GM19239 (cell line): Measurements from ENCODE around the gene PPIAL4G.
"Not testable (repeated sequence)": the region's sequence is repeated elsewhere in the genome, so short reads cannot be mapped to it uniquely, and the experiment has no call there.

Source experiments
- DNase-seq: peaks from one replicate; pipeline ENCODE4 v3.0.0; 2011; ENCODE audit warnings: low spot score; ENCODE audit not compliant: insufficient read length
- FAIRE-seq: peaks from 2 replicates; lab custom pipeline; 2011; peaks lifted over from hg19 to GRCh38; lab: Jason Lieb, UNC

The PPIAL4G gene

DNA sequence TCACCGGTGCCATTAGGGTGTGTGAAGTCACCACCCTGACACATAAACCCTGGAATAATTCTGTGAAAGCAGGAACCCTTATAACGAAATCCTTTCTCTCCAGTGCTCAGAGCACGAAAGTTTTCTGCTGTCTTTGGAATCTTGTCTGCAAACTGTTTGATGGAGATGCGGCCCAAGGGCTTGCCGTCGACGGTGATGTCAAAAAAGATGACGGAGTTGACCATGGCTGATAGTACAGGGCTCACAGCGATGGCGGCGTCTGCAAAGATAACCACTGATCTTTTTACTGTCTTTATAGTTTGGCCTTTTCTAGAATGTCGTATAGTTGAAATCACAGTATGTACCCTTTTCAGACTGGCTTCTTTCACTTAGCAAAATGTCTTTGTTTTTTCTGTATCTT is at the start of gene PPIAL4G:
TSS of gene PPIAL4G (minus strand) at position 274 of the 400 bp plus-strand sequence. CDS start at position 224, 50 bp downstream.
- FAIRE-seq, DNase-seq: not testable (repeated sequence)

- not testable (repeated sequence) for FAIRE-seq, DNase-seq
These were observed 49.1 kb upstream of the PPIAL4G start for GRCh38 chr1:148532158-148532557.

- not testable (repeated sequence) for FAIRE-seq, DNase-seq
These were observed 46.0 kb upstream of the PPIAL4G start for GRCh38 chr1:148529101-148529567.

GRCh38 chr1:148528591-148528990 is 45.5 kb upstream of the PPIAL4G start:
- not testable (repeated sequence) for FAIRE-seq, DNase-seq

- DNase-seq, FAIRE-seq: not testable (repeated sequence)
These were observed 43.5 kb upstream of the PPIAL4G start for GRCh38 chr1:148526587-148526986.

DNA sequence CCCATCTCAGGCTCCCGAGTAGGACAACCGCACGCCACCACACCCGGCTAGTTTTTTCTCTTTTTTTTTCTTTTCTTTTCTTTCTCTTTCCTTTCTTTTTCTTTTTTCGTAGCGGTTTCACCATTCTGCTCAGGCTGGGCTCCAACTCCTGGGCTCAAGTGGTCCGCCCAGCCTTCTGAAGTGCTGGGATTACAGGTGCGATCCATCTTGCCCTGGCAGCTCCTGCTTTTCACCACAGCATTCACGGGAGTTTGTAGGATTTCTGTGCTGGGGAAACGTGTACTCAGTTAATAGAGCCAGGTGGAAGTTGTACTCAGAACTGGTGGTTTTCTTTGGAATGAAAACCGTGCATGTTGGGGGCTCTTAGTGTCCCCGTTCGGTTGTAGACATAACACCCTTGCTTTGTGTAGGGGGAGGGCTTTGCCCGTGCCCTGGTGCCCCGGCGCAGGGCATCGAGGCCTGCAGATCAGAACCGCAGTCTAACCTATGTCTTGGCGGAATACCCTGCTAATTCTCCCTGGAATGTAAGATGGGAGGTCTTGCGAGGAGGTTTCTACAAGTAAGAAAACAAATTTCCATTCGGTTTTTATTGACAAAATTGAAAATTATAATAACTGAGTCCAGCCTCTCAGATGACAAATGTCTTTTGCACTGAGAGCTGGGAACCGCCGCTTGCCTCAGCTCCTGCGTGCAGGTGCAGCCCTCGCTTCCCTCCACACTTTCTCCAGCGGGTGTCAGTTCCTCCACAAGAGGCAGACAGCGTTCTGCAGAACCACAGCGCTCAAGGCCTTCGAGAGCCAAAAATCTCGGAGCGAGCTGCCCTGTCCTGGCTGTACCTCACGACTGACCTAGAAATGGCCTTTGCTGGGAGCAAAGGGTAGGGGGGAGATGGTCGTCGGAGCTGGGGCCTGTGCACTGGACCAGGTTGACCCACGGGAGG is 40.4 kb upstream of the PPIAL4G start:
- FAIRE-seq, DNase-seq: not testable (repeated sequence)

DNA sequence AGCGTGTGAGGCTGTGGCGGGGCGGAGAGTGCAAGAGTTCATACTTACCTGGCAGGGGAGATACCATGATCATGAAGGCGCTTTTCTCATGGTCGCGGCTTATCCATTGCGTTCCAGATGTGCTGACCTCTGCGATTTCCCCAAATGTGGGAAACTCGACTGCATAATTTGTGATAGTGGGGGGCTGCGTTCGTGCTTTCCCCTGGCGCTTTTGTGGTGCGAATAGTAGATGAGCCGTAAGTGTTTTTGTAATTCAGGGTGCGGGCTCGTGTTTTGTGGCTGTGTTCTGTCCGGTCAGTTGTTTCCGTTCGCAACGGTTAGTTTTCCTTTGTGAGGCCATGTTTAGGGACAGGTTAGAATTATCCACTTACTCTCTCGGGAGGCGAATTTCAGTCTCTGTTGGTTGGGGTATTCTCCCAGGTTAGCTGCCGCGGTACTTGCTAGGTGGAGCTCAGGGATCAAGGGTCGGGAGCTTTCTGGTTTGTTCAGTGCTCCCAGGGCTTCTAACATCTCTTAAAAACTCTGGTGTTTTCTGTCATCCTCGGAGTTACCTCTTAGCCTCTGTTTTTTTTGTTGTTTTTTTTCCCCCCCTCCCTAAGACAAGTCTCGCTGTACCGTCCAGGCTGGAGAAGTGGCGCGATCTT is 39.6 kb upstream of the PPIAL4G start:
- peak; percentile 30 for DNase-seq
- not testable (repeated sequence) for FAIRE-seq

DNA sequence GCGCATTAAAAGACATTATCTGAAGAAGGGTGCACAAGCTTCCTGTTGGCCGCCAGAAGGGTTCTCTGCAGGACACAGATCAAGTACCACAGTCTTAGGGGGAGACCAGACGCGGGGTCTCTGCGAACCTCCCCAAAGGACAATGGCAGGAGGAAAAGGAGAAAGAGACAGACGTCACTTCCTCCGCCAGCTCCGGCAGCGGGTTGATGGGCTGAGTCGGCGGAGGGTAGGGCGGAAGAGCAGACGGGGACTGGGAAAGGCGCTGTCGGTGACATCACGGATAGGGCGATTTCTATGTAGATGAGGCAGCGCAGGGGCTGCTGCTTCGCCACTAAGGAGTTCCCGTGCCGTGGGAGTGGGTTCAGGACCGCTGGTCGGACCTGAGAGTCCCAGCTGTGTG is 39.0 kb upstream of the PPIAL4G start:
- not testable (repeated sequence) for FAIRE-seq, DNase-seq

DNA sequence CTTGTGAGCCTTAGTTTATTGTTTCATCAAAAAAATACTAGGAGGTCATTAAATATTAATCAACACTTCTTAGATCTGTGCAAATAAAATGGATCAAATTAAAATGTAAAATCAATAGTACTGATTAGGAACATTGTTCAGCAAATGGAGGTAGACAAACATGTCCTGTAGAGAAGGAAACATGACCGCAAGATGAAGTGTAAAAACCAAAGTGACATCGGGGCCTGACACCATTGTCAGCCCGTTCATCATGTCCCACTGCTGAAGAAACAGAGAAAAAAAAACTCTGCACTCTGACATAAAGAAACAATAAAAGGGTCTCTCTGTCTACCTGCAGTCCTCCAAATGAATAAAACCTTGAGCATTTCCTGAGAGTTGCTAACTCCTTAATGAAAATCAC is 31.2 kb upstream of the PPIAL4G start:
- FAIRE-seq, DNase-seq: not testable (repeated sequence)

GRCh38 chr1:148512571-148513184 is 29.6 kb upstream of the PPIAL4G start:
- FAIRE-seq, DNase-seq: not testable (repeated sequence)

DNA sequence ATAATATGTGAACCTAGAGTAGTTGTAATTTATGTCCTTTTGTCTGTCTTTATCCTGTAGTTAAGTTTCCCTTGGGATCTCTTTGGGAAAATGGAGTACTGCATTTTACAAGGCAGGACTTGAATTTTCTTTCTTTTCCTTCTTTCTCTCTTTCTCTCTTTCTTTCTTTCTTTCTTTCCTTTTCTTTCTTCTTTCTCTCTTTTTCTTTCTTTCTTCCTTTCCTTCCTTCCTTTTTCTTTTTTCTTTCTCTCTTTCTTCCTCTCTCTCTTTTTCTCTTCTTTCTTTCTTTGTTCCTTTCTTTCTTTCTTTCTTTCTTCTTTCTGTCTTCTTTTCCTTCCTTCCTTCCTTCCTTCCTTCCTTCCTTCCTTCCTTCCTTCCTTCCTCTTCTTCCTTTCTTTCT is 10.8 kb upstream of the PPIAL4G start:
- FAIRE-seq, DNase-seq: not testable (repeated sequence)

DNA sequence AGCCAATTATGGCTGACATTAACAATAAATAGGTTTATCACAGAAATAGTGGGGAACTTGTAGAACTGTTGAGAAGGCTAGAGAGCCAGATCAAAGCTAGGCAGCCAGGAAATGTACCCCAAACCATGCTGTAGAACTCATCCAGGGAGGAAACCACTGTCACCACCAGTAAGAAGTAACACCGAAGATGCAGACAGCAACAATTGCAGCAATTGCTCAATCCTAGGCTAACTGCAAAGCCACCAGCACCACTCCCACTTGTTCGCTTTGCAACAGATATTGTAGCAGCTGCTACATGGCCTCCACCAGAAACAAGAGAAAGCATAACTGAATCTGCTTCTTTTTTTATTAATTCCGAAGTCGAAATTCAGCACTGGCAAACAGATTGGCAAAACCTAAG is 2.0 kb downstream of the PPIAL4G start:
- not testable (repeated sequence) for DNase-seq, FAIRE-seq

GRCh38 chr1:148459694-148460093 is 23.4 kb downstream of the PPIAL4G start:
- DNase-seq, FAIRE-seq: not testable (repeated sequence)

DNA sequence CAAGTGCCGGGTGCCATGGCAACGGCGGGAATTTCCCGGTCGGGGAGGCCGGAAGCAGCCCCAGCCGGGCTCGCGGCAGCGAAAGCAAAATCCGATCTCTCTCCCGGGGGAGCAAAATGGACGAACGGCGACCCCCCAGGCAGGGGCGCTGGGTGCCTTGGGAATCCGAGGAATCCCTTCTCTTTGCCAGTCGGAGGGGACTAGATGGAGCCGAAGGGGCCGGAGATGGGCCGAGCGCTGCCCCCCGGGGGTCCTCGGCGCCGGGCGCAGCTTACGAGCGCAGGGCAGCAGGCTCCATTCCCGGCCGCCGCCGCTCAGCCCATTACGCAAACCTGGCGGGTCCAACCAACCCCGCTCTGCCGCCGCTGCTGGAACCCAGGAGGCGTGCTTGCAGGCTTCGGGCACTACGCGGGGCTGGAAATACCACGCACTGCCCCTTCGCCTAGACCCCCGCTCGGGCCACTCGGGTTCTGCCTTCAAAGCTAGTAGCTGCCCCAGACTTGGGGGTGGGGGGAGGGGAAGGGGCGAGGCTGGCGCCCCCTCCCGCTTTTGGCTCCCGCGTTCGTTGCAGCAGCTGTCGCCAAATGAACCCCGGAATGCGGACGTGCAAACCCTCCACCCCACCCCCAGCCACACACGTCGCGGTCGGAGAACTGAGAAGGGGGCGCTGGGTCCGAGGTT is 24.1 kb downstream of the PPIAL4G start:
- not testable (repeated sequence) for DNase-seq, FAIRE-seq

DNA sequence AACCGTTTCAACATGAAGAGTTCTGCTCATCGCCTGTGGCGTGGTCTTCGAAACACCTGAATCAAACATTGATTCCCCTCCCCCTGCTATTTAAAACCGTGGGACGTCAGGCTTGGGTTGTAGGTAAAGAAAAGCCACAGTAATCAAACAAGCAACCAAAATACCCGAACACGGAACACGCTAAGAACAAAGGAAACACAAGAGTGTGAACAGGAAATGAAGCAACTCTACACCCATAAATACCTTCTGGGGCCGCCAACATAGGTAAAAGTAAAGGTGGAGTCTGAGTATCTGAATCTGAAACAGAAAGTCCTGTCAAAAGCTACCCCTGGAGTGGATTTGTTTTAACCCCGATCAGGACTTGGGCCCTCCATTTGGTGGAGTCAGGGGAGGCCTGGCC is 24.7 kb downstream of the PPIAL4G start:
- DNase-seq, FAIRE-seq: not testable (repeated sequence)

DNA sequence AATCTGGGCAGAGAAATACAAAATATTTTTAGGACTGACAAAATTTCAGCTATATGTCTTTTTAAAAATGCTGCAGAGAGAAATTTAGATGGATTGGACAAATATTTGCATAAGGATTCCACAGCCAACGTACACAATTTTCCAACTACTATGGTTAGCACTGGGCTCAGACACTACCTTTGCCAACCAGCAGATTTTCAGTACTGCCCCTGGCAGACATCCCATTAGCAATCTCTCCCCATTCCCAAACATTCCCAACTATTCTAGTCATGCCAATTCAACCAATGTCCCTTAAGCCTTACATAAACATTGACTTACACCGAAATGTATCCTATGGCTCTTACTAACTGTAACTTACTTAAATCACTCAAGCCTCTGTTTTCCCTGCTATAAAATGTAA is 30.3 kb downstream of the PPIAL4G start:
- not testable (repeated sequence) for DNase-seq, FAIRE-seq

DNA sequence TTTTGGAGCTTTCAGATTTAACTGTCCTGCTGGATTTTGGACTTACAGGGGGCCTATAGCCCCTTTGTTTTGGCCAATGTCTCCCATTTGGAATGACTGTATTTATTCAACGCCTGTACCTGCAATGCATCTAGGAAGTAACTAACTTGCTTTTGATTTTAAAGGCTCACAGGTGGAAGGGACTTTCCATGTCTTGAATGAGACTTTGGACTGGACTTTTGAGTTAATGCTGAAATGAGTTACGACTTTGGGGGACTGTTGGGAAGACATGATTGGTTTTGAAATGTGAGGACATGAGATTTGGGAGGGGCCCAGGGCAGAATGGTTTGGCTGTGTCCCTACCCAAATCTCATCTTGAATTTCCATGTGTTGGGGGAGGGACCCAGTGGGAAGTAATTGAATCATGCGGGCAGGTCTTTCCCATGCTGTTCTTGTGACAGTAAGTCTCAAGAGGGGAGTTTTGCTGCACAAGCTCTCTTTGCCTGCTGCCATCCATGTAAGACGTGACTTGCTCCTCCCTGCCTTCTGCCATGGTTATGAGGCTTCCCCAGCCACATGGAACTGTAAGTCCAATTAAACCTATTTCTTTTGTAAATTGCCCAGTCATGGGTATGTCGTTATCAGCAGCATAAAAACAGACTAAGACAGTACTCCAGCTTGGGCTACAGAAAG is 43.3 kb downstream of the PPIAL4G start:
- FAIRE-seq, DNase-seq: not testable (repeated sequence)

DNA sequence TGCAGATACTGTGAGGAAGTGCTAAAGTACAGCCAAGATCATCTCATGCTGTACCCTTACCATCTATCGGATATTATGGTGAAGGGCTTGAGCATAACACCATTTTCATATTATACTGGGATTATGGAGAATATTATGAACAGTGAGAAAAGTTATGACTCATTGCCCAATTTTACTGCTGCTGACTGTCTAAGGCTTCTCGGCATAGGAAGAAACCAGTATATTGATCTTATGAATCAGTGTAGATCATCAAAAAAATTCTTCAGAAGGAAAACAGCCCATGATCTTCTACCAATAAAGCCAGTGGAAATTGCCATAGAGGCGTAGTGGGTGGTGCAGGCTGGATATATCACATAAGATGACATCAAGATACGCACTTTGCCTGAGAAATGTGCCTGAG is 47.7 kb downstream of the PPIAL4G start:
- FAIRE-seq (no peak), DNase-seq (no peak)

- FAIRE-seq (no peak), DNase-seq (no peak)
These were observed 48.3 kb downstream of the PPIAL4G start for GRCh38 chr1:148434832-148435231.
